GM12873 (cell line): ENCODE measurements around the gene TSSK2.

Experiments
- TF ChIP-seq, protein P1 (sequence below): IDR thresholded peaks from 2 replicates; pipeline ENCODE4 v1.5.1; 2012; ENCODE audit warnings: low read depth, mild to moderate bottlenecking, moderate library complexity, low read length, control low read depth; ENCODE audit not compliant: insufficient read depth; ENCODE audit errors: missing control alignments

Gene TSSK2

DNA sequence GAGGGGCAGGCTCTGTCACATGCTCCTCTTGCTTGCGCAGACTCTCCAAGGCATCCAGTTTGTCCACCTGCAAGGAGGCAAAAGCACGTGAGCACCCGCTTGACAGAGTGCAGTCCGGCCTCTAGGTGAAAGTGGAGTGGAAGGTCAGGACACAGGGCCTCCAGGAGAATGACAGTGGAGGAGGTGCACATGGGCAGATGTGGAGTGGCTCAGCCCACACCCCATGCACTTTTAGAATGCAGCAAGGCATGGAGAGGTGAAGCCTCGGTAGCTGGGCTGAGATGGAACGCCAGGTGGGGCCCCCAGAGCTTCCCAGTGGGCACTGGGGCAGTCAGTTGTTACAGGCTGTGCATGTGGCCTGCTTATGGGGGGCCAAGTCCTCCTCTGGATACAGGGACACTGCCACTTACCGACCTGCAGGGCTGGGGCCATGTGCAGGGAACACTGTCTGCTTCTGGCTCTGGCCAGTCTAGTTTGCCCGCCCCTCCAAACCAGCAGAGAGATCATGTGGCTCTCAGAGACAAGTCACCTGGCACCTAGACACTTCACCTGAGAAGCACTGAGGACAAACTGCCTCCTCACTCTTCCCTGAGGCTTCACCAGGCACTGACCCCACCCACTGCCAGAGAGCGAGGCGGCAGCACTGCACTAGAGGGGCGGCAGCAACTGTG is 49.8 kb downstream of the TSSK2 start:
- TF ChIP-seq, protein P1, sequence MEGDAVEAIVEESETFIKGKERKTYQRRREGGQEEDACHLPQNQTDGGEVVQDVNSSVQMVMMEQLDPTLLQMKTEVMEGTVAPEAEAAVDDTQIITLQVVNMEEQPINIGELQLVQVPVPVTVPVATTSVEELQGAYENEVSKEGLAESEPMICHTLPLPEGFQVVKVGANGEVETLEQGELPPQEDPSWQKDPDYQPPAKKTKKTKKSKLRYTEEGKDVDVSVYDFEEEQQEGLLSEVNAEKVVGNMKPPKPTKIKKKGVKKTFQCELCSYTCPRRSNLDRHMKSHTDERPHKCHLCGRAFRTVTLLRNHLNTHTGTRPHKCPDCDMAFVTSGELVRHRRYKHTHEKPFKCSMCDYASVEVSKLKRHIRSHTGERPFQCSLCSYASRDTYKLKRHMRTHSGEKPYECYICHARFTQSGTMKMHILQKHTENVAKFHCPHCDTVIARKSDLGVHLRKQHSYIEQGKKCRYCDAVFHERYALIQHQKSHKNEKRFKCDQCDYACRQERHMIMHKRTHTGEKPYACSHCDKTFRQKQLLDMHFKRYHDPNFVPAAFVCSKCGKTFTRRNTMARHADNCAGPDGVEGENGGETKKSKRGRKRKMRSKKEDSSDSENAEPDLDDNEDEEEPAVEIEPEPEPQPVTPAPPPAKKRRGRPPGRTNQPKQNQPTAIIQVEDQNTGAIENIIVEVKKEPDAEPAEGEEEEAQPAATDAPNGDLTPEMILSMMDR: no peak

DNA sequence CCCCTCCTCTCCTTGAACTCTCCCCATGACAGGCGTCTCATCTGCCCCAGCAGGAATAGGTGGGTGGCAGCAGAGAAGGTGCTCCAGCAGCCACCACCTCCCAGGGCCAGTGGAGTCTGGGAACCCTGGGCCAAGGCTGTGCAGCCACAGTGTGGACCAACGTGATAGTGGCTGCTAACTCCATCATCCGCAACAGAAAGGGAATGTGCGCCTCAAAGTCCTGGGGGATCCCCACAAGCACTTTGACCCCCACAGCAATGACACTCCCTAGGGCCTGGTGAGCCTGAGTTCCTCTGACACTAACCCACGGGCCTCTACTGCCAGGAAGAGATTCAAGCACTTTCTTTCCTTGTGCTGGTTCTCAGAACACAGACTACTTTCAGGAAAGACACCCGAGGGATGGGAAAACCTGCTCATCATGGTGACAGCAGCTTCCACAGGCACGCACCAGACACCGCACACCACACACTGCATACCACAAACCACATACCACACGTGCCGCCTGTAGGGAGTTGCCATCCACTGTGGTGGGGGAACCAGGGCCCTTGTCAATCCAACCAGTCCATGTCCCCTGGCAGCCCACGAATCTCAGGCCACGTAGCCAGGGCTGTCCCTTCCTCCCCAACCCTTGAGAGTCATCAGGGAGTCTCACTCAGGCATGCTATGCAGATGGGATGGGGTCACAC is 50.8 kb downstream of the TSSK2 start:
- TF ChIP-seq, protein P1: no peak
